GM10266 (cell line): Measurements from ENCODE around the gene HECW1.

Source experiments
- DNase-seq: peaks from one replicate; pipeline ENCODE4 v3.0.0; 2012; ENCODE audit errors: extremely low spot score
- TF ChIP-seq, protein P1 (sequence below): IDR thresholded peaks from 2 replicates; pipeline ENCODE4 v1.5.1; 2012; ENCODE audit warnings: mild to moderate bottlenecking, low read depth; ENCODE audit not compliant: control insufficient read depth, insufficient read depth; ENCODE audit errors: missing control alignments

The HECW1 gene

DNA sequence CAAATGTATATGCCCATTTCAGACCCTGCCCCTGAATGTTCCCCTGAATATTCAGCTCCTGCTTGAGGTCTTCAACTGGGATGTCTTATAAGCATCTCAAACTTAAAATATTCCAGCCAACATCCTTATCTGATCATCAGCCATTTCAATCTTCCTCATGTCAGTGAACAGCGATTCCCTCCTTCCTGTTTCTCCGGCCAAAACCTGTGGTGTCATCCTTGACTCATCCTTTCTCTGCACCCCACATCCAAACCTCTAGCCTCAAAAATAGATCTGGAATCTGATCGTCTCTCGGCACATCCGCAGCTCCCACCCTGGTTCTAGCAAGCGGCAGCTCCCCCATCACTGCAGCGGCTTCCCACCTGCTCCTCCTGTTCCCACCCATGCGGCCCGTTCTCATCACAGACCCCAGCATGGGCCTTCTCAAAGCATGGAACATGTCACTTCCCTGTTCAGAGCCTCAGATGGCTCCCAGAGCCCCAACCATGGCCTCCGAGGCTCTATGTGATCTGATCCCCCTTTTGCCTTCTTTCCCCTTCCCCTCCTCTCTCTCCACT is 165.7 kb downstream of the HECW1 start:
- TF ChIP-seq, protein P1, sequence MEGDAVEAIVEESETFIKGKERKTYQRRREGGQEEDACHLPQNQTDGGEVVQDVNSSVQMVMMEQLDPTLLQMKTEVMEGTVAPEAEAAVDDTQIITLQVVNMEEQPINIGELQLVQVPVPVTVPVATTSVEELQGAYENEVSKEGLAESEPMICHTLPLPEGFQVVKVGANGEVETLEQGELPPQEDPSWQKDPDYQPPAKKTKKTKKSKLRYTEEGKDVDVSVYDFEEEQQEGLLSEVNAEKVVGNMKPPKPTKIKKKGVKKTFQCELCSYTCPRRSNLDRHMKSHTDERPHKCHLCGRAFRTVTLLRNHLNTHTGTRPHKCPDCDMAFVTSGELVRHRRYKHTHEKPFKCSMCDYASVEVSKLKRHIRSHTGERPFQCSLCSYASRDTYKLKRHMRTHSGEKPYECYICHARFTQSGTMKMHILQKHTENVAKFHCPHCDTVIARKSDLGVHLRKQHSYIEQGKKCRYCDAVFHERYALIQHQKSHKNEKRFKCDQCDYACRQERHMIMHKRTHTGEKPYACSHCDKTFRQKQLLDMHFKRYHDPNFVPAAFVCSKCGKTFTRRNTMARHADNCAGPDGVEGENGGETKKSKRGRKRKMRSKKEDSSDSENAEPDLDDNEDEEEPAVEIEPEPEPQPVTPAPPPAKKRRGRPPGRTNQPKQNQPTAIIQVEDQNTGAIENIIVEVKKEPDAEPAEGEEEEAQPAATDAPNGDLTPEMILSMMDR, result no peak

DNA sequence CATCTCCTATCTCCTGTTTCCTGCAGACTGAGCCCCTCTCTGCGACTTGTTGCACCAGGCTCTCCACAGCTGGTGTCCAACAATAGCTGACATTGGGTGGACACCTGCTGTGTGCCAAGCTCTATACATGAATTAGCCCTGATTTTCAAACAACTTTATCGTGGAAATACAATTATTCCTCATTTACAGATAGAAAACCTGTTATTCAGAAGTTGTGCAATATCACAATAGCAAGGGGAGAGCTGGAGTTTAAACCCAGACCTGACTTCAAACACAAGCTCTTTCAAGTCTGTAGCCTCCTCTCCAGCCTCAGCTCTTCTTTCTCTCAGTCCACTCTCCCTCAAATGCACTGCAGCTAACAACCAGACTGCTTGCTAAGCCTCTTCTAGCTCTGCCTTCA is 168.8 kb downstream of the HECW1 start:
- no peak for DNase-seq
- TF ChIP-seq, protein P1, result no peak

More for the DNA sequence above, 165.7 kb downstream of the HECW1 start:
- DNase-seq, result no peak

DNA sequence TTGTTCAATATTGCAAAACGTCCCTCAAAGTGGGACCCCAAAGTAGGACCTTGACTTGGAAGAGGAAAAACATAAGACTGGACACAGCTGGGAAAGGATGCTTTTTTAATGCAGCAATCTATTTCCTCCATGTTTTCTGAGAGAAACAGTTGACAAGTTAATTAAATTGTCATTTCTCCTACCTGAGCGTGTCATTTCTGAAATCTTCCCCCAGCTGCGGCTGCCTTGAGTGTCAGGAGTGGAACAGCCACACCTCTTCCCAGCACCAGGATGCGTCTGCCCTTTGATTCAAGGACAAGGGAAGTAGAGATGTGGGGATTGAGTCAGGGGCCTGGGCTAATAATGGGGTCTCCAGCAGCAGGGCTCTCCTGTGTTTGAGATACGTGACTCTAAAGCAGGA is 171.3 kb downstream of the HECW1 start:
- DNase-seq, result no peak
- TF ChIP-seq, protein P1, result no peak

DNA sequence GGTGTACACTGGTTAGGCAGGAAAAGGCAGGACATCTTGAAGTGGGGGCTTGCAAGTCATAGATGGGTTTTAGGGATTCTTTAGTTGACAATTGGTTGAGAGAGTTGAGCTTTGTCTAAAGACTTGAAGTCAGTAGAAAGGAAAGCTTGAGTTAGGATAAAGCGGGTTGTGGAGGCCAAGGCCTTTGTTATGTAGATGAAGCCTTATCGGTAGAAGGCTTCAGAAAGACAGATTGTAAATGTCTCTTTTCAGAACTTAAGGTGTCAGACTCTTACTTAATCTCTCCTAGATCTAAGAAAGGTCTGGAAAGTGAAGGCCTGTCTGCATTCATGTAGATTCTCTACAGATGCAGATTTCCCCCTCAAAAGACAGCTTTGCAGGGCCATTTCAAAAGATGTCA is 177.4 kb downstream of the HECW1 start:
- TF ChIP-seq, protein P1, result no peak
- no peak for DNase-seq

DNA sequence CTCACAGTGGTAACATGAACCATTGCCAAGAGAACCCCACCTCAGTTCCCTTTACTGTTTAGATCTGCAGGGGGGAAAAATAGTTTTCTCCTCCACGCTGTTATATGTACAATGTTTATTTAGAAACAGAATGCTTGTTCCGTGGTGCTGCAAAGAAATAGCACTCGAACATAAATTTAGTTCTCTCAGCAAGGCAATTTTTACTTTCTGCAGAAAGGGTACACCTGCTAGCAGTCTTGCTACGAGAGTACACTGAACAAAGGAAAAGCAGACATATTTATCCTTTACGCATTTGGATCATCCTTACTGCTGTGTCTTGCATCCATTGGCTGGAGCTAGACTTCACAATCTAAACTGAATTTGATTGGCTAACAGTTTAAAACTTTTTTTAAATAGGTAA is 178.5 kb downstream of the HECW1 start:
- DNase-seq, result no peak
- TF ChIP-seq, protein P1, result no peak

DNA sequence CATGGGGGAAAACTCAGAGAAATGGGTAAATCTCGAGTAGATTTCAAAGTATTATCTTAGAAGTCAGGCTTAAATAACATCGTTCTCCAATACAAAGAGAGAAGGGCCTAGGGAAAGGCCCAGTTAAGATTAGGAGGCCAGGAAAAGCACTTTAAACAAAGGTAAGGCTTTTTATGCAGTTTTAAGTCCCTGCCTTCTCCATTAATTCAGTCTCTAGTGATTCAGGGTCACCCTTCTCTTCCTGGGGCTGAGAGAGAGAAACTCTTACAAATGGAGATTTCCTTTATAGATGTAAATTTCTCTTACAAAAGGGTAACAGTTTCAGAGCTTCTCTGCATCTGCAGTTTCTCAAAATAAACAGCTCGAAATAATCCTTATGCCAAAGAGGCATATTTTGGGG is 179.3 kb downstream of the HECW1 start:
- TF ChIP-seq, protein P1, result no peak
- DNase-seq, result no peak

DNA sequence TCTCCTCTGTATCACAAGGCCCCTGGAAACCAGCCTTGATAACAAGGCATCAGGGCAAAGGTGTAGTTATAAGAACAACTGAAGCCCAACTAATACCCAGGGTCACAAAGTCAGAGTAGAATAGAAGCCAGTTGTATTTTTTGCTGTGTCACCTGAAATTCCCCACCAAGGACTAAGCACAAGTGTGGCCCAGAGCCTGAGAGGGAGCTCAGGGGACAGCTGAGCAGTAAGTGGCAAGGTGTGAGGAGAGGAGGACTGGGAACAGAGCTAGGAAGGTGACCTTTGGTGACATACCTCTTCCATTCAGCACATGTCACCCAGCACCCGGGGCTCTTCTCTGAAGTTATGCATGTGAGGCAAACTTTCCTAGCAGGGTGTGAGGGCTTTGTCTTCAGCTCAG is 179.9 kb downstream of the HECW1 start:
- DNase-seq, result no peak
- TF ChIP-seq, protein P1, result no peak
